Measurements from ENCODE around the gene ZFAND3.

Gene ZFAND3, protein sequence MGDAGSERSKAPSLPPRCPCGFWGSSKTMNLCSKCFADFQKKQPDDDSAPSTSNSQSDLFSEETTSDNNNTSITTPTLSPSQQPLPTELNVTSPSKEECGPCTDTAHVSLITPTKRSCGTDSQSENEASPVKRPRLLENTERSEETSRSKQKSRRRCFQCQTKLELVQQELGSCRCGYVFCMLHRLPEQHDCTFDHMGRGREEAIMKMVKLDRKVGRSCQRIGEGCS

DNA sequence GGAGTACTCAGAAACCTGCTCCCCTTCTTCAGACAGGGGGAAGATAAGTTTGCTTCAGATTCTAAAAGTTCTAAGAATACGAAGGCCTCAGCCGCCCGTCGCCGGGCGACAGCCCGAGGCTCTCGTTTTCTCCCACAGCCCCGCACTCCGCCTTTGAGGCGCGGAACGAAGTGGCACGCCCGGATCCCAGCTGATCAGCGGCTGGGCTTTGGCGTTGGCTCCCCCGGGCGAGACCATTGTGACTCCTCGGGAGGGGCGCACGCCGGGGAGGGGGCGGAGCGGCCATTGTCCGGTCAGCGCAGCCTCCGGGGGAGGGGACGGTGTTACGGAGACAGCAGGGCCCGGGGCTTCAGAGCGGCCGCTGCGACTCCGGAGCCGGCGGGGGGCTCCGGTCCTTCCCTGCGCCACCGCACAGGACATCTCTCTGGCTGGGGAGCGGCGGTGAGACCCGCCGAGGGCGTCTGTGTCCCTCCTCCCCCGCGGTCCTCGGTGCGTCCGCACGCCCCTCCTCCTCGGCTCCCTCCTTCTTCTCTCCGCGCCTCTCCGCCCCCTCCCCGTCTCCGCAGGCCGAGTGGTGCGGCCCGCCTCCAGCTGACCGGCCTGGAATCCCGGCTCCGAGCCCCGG lies at the start of gene ZFAND3:
Gene ZFAND3, plus strand, starts transcription at position 551 of the 625 bp plus-strand sequence. CDS start 219 bp downstream, outside the sequence.
- DNase-seq (ENCODE audit: low read depth, low spot score): peak; percentile 85

DNA sequence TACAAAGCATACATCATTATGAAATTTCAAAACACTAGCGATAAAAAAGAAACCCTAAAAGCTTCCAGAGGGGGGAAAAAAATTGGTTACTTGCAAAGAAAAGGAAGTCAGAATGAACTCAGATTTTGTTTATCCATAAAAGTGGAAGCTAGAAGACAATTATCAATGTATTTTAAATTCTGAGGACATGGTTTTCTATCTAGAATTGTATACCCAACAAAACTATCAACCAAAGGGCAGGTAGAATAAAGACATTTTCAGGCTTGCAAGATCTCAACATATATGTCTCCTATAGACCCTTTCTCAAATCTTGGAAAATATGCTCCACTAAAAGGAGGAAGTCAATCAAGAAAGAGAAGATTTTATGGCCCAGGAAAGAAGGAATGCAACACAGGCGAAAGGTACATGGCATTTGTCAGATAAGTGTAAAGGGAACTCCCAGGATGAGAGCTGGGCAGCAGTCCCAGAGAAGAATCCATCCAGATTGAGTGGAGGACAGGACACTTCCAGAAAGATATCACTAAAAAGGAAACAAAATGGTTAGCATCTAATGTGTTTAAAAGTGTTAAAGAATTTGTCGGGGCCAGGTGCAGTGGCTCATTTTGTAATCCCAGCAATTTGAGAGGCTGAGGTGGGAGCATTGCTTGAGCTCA lies 45.4 kb upstream of the ZFAND3 start:
- no peak for DNase-seq (ENCODE audit: low read depth, low spot score)

- no peak for DNase-seq (ENCODE audit: low read depth, low spot score)
Measured at GRCh38 chr6:37776566-37776965, 43.0 kb upstream of the ZFAND3 start.

DNA sequence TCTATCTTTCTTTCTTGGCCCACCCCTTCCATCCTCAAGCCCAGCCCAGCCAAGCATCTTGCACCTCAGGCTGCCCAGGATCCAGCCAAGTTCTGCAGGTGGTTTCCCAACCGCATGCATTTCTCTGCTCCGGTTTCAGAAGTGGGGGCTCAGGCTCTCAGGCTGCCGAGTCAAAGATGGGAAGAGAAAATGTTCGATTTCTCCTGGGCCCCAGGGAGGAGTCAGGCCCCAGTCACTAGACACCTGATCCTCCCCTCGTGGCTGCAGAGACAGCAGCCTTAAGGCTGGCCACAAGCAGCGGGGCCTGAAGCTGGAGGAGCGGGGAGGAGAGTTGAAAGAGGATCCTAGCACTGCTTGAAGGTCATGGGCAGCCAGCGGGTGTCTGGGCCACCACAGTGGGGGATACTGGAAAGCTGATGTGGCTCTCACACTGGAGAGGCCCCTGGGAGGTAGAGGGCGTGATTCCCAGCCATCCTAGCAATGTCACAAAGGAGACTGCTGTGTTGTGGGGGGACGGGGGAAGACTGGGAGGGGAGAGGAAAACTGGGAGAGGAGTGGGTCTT lies 42.2 kb upstream of the ZFAND3 start:
- DNase-seq (ENCODE audit: low read depth, low spot score): no peak

DNA sequence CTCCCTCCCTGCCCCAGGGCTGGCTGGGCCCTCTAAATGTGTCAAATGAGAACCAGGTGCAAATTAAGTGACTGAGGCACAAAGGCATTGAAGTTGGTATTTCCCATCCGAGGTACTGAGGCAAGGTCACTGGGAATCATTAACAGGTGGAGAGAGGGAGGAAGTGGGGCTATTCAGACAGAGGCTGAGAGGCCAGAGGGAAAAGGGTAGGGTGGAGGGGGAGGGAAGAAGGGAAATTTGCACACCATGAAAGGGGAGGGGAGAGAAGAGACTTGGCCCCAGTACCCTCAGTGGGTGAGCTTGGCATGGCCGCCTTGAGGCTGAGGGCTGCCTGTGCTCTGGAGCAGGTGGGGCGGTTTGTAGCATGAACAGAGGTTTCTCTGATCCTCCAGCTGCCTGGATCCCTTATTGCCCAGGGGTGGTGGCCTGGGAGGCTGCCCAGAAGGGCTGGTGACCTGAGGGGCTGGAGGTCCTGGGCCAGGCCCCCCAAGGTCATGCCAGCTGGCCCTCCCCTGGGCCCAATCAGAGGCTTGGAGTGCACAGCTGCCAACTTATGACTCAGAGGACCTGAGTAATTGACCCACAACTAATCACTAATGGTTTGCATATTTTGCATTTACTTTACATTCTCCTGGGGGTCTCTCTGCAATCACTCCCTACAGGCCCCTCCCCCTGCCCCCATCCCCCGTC lies 40.3 kb upstream of the ZFAND3 start:
- DNase-seq (ENCODE audit: low read depth, low spot score): no peak

- no peak for DNase-seq (ENCODE audit: low read depth, low spot score)
Measured at GRCh38 chr6:37779902-37780628, 39.5 kb upstream of the ZFAND3 start.

- DNase-seq (ENCODE audit: low read depth, low spot score): no peak
Measured at GRCh38 chr6:37781788-37782187, 37.7 kb upstream of the ZFAND3 start.

DNA sequence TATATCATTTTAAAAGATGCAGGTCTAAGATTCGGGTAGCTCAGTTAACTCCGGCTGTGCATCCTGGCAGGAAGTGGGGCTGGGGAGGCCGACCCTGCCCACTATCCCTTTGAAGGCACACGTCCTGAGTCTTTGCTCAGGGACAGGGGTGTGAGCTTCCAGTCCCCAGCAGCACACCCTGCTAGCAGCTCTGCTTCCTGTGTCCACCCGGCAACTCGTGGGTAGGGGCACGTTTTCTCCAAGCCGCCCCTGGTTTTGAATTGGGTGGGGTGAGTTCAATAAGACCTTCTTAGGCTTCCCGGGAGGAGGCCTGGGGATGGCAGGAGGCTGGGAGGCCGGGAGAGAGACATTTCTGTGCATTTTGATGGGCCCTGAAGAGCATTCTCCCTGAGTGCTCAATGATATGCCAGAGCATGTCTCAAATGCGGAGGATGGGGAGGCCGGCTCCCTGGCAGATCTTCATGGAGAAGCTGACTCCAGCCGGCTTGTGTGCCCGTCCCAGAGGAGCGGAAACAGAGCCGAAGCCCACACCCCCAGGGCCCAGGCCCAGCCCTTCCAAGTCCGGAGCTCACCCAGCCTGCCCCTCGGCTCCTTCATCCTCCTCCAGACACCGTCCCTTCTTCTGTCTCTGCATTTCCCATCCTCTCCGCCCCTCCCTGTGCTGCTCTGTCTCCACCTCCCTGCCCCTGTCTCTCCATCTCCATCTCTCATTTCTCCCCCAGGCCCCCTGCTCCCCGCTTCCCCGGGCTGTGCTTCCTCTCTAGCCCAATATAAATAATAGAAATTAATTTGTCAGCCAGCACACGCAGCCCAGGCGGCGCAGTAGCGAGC lies 36.3 kb upstream of the ZFAND3 start:
- DNase-seq (ENCODE audit: low read depth, low spot score): no peak

DNA sequence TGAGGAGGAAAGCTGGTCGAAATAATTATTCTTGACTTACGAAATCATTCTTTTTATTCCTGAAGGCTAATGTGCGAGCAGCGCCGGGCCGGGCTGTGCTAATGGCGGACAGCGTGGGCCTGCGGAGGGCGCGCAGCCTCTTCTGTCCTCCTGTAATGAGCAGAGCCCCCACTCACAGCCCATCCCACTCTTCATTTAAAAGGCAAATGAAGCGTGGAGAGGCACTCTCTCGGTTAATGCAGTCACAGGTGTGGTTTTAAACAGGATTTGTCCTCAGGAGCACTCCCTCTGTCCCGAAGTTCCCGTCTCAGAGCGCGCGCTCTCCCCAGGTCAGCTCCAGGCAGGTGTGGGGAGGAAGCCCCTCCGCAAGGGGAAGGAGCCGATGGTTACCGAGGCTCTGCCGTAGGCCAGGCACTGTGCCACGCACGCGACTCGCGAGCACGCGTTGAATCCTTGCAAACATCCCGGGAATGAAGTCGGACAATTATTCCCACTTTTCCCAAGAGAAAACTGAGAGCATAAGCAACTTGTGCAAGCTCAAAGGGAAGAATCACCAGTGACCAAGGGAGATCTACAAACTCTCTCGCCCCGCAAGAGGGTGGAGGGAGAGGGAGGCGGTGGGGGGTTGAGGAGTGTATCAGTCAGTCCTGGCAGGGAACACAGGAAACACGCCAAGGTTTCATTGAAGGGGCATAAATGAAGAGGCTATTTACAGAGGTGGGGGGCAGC lies 35.5 kb upstream of the ZFAND3 start:
- DNase-seq (ENCODE audit: low read depth, low spot score): no peak

GRCh38 chr6:37784585-37784967 lies 35.0 kb upstream of the ZFAND3 start:
- no peak for DNase-seq (ENCODE audit: low read depth, low spot score)

- DNase-seq (ENCODE audit: low read depth, low spot score): no peak
Measured at GRCh38 chr6:37785002-37785662, 34.4 kb upstream of the ZFAND3 start.

DNA sequence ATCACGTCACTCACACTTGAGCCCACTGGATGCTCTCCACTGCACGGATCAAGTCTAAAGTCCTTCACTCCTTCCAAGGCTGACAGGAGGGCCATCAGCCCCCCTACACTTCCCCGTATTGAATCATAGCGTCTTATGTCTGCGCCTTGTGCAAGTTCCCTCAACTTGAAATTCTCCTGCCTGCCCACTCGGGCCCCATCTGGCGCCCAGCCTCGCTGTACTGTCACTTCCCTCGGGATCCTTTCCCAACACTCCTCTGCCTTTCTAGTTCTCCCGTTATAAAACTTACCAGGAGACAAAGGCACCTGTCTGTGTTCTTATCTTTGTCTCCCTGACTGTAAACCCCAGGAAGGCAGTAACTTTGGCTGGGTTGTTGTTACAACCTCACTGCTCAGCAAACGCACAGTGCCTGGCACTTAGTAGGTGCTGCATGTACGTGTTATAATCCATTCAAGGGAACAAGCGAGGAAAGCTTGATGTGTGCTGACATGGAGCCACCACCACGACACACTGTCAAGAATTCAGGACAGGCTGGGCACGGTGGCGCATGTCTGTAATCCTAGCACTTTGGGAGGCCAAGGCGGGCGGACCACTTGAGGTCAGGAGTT lies 33.8 kb upstream of the ZFAND3 start:
- no peak for DNase-seq (ENCODE audit: low read depth, low spot score)

DNA sequence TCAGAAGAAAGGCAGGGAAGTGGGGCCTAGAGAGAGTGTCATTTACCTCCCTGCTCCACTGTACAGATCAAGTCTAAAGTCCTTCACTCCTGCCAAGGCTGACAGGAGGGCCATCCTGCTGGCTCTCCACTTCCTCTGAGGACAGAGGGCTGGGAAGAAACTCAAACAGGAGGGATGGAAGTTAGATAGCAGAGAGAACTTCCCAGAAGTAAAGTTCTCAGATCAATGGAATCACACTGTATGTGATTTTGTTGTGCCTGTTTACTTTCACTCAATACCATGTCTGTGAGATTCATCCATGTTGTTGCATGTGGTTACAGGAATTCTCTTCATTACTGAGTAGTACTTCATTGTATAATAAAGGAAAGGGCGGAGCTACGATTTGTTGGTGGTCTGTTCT lies 32.3 kb upstream of the ZFAND3 start:
- no peak for DNase-seq (ENCODE audit: low read depth, low spot score)

- DNase-seq (ENCODE audit: low read depth, low spot score): no peak
Measured at GRCh38 chr6:37788259-37788658, 31.3 kb upstream of the ZFAND3 start.

DNA sequence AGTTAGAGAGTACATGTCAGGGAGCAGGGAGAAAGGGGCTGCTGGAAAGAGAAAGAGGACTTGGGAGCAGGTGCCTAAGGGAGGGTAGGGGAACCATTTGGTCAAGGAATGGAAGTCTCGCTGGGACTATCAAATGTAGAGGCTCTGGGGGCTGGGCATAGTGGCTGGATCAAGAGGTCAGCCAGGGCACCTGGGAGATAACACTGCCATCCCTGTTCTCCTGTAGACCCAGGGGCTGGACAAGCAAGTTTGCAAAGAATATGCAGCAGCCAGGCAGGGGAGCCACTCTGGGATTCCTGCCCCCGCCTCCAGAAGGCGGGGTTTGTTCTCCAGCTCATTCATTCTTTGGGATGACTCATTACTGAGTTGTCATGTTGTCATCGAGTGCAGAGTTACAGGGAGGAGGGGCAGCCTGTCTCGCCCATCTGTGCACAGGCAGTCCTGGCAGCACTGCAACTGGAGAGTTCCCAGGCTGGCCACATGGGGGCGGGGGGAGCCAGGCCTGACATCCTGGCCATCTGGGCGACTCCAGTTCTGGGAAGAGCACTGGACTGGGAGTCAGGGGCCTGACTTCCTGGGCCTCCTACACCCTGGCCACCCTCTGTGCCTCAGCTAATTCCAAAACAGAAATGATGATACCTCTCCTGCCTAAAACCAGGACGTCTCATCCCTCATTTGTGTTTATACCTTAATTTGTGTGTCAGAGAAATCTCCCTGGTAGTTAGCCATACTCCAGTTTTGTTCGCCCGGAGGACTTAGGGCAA lies 28.2 kb upstream of the ZFAND3 start:
- peak; percentile 66 for DNase-seq (ENCODE audit: low read depth, low spot score)

GRCh38 chr6:37792457-37793033 lies 27.0 kb upstream of the ZFAND3 start:
- no peak for DNase-seq (ENCODE audit: low read depth, low spot score)

GRCh38 chr6:37793067-37793466 lies 26.5 kb upstream of the ZFAND3 start:
- DNase-seq (ENCODE audit: low read depth, low spot score): no peak

DNA sequence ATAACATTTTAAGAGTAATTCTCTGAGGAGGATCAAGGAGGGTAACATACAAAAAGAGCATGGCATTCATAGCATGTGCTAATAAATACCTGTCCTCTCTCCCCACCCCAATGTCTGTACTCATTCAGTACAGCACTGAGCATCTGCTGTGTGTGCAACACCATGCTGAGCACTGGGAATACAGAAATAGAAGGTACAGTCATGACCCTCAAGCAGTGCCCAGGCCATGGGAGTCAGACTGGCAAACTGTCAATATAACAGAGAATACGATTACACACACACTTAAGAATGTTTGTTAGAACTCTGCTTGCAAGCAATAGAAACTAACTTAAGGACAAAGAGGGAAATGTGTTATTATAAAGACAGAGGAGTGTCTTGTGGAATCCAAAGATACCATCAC lies 24.7 kb upstream of the ZFAND3 start:
- DNase-seq (ENCODE audit: low read depth, low spot score): no peak
